Mesodermal cell (in vitro differentiated cells): Measurements from ENCODE around the gene MARCKSL1.
A peak's percentile ranks its signal among the peaks of the same experiment; 100 is the strongest.
"Not testable (repeated sequence)": the region's sequence is repeated elsewhere in the genome, so short reads cannot be mapped to it uniquely, and the experiment has no call there.

Source experiments
- H3K27ac ChIP-seq: 2 replicates; pipeline ENCODE4 v1.7.0; 2013; ENCODE audit warnings: mild to moderate bottlenecking, low read depth, low read length, moderate library complexity; ENCODE audit not compliant: severe bottlenecking
- H3K36me3 ChIP-seq: 2 replicates; pipeline ENCODE4 v1.7.1; 2013; ENCODE audit warnings: mild to moderate bottlenecking, low read length, moderate library complexity; ENCODE audit not compliant: control insufficient read depth, insufficient read depth
- H3K4me1 ChIP-seq: one replicate; pipeline ENCODE4 v1.7.1; 2013; ENCODE audit warnings: mild to moderate bottlenecking, low read length; ENCODE audit not compliant: insufficient read depth, control insufficient read depth, poor library complexity, severe bottlenecking
- H3K4me3 ChIP-seq: 2 replicates; pipeline ENCODE4 v1.7.0; 2013; ENCODE audit warnings: low read length, control low read depth, mild to moderate bottlenecking; ENCODE audit not compliant: insufficient read depth, poor library complexity, severe bottlenecking; ENCODE audit errors: extremely low read depth
- H3K9me3 ChIP-seq: 2 replicates; pipeline ENCODE4 v1.7.1; 2013; ENCODE audit warnings: mild to moderate bottlenecking, low read length, moderate library complexity; ENCODE audit not compliant: control insufficient read depth
- WGBS, 2 experiments: methylation state at CpG; one replicate each; pipeline ENCODE4 v1.1.5; 2013; ENCODE audit warnings: missing lambda C conversion rate in 2 of 2; ENCODE audit not compliant: insufficient coverage in 2 of 2; 5-methylcytosine and 5-hydroxymethylcytosine counted together

MARCKSL1 gene

DNA sequence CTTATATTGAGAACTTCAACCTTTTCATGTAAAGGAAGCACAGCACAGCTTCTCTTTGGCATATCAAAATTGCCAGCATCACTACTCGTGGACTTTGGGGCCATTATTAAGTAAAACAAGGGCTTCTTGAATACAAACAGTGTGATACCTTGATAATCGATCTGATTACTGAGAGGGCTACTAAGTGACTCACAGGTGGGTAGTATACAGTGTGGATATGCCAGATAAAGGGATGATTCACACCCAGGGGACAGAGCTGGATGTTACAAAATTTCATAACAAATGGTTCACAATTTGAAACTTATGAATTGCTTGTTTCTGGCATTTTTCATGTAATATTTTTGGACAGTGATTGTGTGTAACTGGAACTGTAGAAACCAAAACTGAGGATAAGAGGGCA, 28.7 kb downstream of the MARCKSL1 start:
- H3K4me1 ChIP-seq: peaks cover 5% of the 10 kb centered on the region
- no peak overlapping the region for H3K27ac ChIP-seq
- WGBS, 2 experiments: 92 to 100% methylated on average over 1 to 2 of the region's 2 CpGs
- no peak overlapping the region for H3K4me3 ChIP-seq
- no peaks in the 10 kb centered on the region for H3K9me3 ChIP-seq
- peaks cover 43% of the 10 kb centered on the region for H3K36me3 ChIP-seq

DNA sequence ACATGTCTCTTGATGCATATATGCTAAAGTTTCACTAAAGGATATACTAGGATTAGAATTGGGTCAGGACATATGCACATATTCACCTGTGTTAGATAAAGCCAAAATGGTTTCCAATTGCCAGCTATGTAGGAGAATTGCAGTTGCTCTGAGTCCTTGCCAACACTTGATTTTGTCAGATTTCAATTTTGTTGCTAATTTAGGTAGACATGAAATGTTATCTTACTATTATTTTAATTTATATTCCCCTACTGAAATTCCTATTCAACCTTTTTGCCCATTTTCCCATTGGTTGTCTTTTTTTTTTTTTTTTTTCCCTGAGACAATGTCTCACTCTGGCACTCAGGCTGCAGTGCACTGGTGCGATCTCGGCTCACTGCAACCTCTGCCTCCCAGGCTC, 30.7 kb downstream of the MARCKSL1 start:
- Histone ChIP-seq H3K4me1 (peaks cover 5% of the 10 kb centered on the region), H3K27ac (no peak overlapping the region), H3K36me3 (peaks cover 46% of the 10 kb centered on the region), H3K9me3 (no peaks in the 10 kb centered on the region), H3K4me3 (no peak overlapping the region)
- 100% methylated on average over 2 of the region's 2 CpGs; no CpG with 5 or more reads in 1 of the 2 experiments for WGBS, 2 experiments

DNA sequence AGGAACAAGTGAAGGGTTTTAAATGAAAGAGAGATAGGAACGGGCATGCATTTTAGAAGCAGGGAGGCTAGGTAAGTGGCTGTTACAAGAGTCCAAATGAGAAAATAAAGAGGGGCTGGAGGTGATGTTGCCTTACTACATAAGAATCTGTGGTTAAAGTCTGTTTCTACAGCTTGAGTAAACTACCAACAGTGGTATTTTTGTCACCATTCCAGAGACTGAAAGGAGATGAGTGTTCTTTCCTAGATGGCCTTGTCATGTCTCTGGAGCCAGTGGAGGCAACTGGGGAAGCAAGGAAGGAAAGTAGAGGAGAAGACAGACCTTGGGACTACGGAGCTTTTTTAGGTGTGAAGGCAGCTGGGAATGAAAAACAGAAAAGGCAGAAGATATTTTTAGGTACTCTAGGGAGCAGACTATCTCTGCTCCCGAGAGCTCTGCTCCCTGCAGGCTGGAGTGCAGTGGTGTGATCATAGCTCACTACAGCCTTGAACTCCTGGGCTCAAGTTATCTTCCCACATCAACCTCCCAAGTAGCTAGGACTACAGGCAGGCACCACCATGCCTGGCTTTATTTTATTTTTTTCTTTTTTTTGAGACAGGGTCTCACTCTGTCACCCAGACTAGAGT, 31.9 kb downstream of the MARCKSL1 start:
- H3K4me3 ChIP-seq: no peak overlapping the region
- no peaks in the 10 kb centered on the region for H3K4me1 ChIP-seq
- no peaks in the 10 kb centered on the region for H3K9me3 ChIP-seq
- H3K36me3 ChIP-seq: peaks cover 53% of the 10 kb centered on the region
- 93 to 100% methylated on average over 3 of the region's 3 CpGs for WGBS, 2 experiments
- H3K27ac ChIP-seq: no peak overlapping the region

DNA sequence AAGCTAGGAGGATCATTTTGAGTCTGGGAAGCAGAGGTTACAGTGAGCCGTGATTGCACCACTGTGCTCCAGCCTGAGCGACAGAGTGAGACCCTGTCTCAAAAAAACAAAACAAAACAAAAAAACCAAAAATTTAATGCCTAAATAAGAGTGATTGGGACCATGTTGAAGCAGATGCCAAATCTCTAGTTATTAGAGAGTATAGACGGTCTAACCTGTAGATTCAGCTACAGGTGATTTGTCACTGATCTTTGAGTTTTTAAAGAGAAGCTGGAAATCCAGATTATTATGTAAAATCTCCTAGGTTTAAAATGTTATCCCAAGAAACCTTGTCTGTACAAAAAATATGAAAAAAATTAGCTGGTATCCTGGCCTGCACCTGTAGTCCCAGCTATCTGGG, 32.7 kb downstream of the MARCKSL1 start:
- Histone ChIP-seq H3K4me1 (no peaks in the 10 kb centered on the region), H3K36me3 (peaks cover 54% of the 10 kb centered on the region), H3K9me3 (no peaks in the 10 kb centered on the region), H3K27ac (no peak overlapping the region), H3K4me3 (no peak overlapping the region)
- 100% methylated on average over 1 of the region's 3 CpGs; no CpG with 5 or more reads in 1 of the 2 experiments for WGBS, 2 experiments

DNA sequence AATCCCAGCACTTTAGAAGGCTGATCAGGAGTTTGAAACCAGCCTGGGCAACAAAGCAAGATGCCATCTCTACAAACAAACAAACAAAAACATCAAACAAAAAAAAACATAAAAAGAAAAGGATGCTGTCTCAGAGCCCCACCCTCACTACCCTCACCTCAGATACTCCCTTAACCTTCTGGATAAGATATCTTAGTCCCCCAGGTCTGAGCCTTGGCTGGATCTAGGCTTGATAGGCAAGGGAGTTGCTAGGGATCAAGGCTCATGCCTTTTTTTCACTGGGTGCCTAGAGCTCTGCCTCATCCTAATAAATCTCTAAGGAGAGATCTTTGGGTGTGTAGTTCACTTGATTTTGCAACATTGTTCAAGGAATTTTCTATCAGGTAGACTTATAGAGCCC, 36.7 kb downstream of the MARCKSL1 start:
- Histone ChIP-seq H3K9me3 (no peaks in the 10 kb centered on the region), H3K4me3 (no peak overlapping the region), H3K27ac (no peak overlapping the region), H3K36me3 (peaks cover 53% of the 10 kb centered on the region), H3K4me1 (no peaks in the 10 kb centered on the region)

DNA sequence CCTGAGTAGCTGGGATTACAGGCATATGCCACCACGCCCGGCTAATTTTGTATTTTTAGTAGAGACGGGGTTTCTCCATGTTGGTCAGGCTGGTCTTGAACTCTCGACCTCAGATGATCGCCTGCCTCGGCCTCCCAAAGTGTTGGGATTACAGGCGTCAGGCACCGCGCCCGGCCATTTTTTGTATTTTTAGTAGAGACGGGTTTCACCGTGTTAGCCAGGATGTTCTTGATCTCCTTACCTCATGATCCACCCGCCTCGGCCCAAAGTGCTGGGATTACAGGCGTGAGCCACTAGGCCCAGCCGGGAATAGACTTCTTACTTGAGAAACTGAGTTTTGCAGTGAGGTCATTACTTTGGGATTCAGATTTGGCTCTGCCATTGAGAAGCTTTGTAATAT, 37.8 kb downstream of the MARCKSL1 start:
- 96% methylated on average over 15 to 16 of the region's 16 CpGs for WGBS, 2 experiments
- H3K4me3 ChIP-seq, H3K9me3 ChIP-seq, H3K27ac ChIP-seq, H3K4me1 ChIP-seq: not testable (repeated sequence)
- peaks cover 44% of the 10 kb centered on the region for H3K36me3 ChIP-seq

DNA sequence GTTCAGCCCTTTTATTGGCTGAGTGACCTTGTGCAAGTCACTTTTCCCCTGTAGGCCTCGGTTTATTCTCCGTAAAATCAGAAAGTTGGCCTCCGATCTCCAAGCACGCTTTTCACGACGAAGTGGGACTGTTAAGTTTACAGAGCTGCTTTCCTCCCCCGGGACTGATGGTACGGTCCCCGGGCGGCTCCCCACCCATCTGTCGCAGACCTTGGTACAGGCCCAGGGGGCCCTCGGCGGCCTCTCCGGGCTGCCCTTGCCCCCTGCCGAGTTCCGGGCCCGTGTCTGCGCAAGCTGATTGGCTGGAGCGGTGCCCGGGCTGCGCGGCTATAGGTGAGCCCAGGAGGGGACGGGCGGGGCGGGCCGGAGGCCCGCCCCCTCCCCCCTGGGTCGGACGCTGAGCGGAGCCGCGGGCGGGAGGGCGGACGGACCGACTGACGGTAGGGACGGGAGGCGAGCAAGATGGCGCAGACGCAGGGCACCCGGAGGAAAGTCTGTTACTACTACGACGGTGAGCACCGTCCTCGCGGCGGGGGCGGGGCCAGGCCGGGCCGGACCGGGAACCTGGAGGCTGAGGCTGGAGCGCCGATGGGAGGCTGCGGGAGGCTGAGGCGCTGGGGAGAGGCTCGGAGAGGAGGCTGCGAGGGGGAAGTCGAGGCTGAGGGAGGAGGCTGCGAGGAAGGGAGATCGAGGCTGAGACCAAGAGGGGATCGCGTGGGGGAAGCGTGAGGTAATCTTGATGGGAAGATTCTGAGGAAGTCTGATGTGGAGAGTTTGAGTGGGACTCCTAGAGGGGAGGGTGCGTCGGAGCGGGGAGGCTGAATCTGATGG, 44.1 kb downstream of the MARCKSL1 start, which contains the start of gene HDAC1:
Gene HDAC1 (plus strand): TSS at position 376 of the 831 bp plus-strand sequence. CDS start 87 bp downstream, at position 463.
- Histone ChIP-seq H3K9me3 (no peaks in the 10 kb centered on the region), H3K27ac (peak within 1 kb of the TSS; percentile 69), H3K36me3 (peaks cover 22% of the 10 kb centered on the region), H3K4me3 (peak within 1 kb of the TSS; percentile 87), H3K4me1 (peaks cover 5% of the 10 kb centered on the region)
- 3% methylated on average over 48 to 67 of the region's 67 CpGs for WGBS, 2 experiments

DNA sequence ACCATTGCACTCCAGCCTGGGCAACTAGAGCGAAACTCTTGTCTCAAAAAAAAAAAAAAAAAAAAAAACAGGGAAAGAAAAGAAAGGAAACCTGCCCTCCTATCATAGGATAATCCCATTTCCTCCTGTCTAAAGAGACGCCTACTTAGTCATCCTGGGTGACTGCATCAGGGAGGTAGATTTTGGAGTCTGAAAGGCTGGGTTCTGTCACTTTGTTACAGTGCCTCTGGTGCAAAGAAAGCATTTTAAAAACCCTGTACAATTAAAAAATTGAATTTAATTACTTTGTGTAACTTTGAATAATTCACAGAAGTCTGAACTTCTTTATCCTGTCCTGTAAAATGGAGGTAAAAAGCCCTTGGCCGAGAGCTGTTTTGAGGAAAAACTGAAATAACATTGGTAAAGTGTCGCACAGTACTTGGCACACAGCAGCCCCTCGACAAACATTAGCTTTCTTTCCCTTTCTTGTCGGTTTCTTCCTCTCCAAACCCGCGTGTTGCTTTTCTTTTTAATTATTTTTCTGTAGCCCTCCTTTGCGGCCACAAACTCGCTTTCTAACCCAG, 44.8 kb downstream of the MARCKSL1 start:
- Histone ChIP-seq H3K4me3 (peak overlapping the region; percentile 87), H3K4me1 (peaks cover 5% of the 10 kb centered on the region), H3K36me3 (peaks cover 15% of the 10 kb centered on the region), H3K9me3 (no peaks in the 10 kb centered on the region), H3K27ac (peak overlapping the region; percentile 69)
- WGBS, 2 experiments: 89 to 91% methylated on average over 7 to 8 of the region's 10 CpGs

DNA sequence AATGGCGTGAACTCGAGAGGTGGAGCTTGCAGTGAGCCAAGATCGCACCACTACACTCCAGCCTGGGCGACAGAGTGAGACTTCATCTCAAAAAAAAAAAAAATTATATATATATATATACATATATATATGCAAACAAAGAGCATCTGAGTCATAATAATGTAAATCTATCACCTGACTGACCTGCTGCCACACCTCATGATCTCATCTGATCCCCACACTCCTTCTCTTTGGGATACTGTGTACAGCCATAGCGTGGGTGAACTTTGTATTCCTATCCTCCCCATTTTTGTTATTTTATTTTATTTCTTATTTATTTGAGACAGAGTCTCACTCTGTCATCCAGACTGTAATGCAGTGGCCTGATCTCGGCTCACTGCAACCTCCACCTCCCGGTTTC, 46.8 kb downstream of the MARCKSL1 start:
- H3K36me3 ChIP-seq: peaks cover 1% of the 10 kb centered on the region
- no peak overlapping the region for H3K27ac ChIP-seq
- H3K9me3 ChIP-seq: no peaks in the 10 kb centered on the region
- WGBS, 2 experiments: 85 to 94% methylated on average over 2 of the region's 7 CpGs
- H3K4me1 ChIP-seq: peaks cover 5% of the 10 kb centered on the region
- no peak overlapping the region for H3K4me3 ChIP-seq

DNA sequence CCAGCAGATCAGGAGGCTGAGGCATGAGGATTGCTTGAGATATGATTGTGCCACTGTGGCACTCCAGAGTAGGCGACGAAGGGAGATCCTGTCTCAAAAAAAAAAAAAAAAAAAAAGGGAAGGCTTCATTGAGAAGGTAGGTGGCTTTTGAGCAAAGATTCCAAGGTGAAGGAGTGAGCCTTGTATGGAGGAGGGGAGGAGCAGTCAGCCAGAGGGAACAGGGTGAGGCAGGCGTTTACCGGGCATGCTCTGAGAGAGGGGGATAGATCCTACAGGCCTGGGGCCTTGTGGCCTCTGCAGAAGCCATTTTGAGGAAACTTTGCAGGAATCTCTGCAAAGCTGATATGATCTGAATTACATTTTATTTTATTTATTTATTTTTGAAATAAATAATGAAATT, 49.3 kb downstream of the MARCKSL1 start:
- H3K36me3 ChIP-seq: no peaks in the 10 kb centered on the region
- WGBS, 2 experiments: 100% methylated on average over 4 of the region's 4 CpGs; no CpG with 5 or more reads in 1 of the 2 experiments
- no peaks in the 10 kb centered on the region for H3K9me3 ChIP-seq
- peaks cover 5% of the 10 kb centered on the region for H3K4me1 ChIP-seq
- H3K27ac ChIP-seq: no peak overlapping the region
- H3K4me3 ChIP-seq: no peak overlapping the region
